Activated naive CD8-positive, alpha-beta T cell treated with anti-CD3 and anti-CD28 coated beads, Interleukin-2, amount 10 ng/mL, durations not matched to agents 7 days and 5 days (primary cell): ENCODE results near the gene ARL10. TPM values are rescaled to one million over a fixed set of nuclear protein-coding genes. Genes with fewer than 3 reads are reported as not detected.

ENCODE experiments used
- ATAC-seq: fragments of 150-1000 bp; cut with Tn5 transposase; one replicate; pipeline ENCODE4 v1.10.0; 2021; ENCODE audit warnings: low read depth, moderate library complexity
- POLR2A ChIA-PET: fragments of 350-600 bp; sonication (Branson Sonifier 250); formaldehyde crosslinking; loops from one replicate; lab custom pipeline; 2021; ENCODE audit warnings: antibody characterized with exemption; lab: Charles Lee
- DNase-seq: peaks from one replicate; pipeline ENCODE4 v3.0.0; 2021
- H3K27ac Mint-ChIP-seq: one replicate; pipeline ENCODE4 v1.8.0; 2022; ENCODE audit warnings: mild to moderate bottlenecking, mixed read lengths
- H3K27me3 Mint-ChIP-seq: one replicate; pipeline ENCODE4 v1.8.0; 2022; ENCODE audit warnings: mild to moderate bottlenecking, moderate library complexity, mixed read lengths
- H3K36me3 Mint-ChIP-seq: one replicate; pipeline ENCODE4 v1.8.0; 2021; ENCODE audit warnings: mild to moderate bottlenecking, mixed read lengths
- H3K4me1 Mint-ChIP-seq: one replicate; pipeline ENCODE4 v1.8.0; 2021; ENCODE audit warnings: mixed read lengths
- H3K4me3 Mint-ChIP-seq: one replicate; pipeline ENCODE4 v1.8.0; 2022; ENCODE audit warnings: mild to moderate bottlenecking, moderate library complexity, mixed read lengths
- H3K9me3 Mint-ChIP-seq: one replicate; pipeline ENCODE4 v1.8.0; 2021; ENCODE audit warnings: mixed read lengths
- total RNA-seq, 2 experiments: library from RNA; stranded (reverse); gene quantifications; one replicate each; pipeline ENCODE4 v1.2.3, GENCODE V29; 2021

ARL10 gene
- total RNA-seq, 2 experiments from 2014 or later, result 10.5 to 12.5 TPM

DNA sequence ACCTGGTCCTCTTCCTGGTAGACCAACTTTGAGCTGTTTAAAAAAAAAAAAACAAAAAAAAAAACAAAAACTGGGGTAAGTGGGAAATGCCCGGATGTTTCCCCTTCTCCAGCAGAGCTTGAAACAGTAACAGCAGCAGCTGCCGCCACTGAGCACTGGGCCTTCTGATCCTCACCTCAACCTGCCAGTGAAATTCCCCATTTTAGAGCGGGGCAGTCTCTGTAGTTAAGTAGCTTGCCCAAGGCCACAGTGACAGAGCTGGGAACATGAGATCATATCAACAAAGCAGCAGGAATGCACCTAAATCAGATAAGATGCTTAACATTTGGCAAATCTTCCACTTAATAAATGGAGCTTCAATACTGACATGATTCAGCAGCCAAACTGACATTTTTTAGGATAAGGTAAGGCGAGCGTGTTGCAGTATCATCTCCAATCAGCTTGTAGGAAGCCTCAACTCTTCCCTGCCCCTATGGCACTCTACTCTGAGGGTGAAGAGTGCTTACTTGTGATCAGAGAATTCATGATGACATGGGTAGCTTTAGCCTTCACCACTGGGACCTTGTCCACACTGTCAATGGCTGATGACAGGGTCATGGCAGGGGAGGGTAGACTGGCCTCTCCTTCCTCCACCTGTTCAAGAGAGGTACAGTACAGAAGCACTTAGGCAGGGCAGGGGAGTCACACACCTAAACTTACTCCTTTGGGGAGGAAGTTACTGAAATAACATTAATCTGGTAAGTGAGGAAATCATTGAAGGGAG is 13.0 kb upstream of the ARL10 start:
- Mint-ChIP-seq H3K36me3 (peaks cover 39% of the 10 kb centered on the region), H3K9me3 (no peaks in the 10 kb centered on the region), H3K4me1 (peaks cover 7% of the 10 kb centered on the region), H3K27me3 (no peaks in the 10 kb centered on the region), H3K4me3 (no peak overlapping the region), H3K27ac (no peak overlapping the region)
- DNase-seq (no peak), ATAC-seq (no peak)
- POLR2A ChIA-PET, result interaction anchor here (0.6 to 0.7 kb wide), 5 partner anchors 9 to 906 kb away, joined by 3 to 5 read pairs (median 3); partner anchors contain the start of gene KIAA1191

- Mint-ChIP-seq H3K36me3 (peaks cover 37% of the 10 kb centered on the region), H3K4me3 (no peak overlapping the region), H3K27me3 (no peaks in the 10 kb centered on the region), H3K4me1 (peaks cover 16% of the 10 kb centered on the region), H3K9me3 (no peaks in the 10 kb centered on the region), H3K27ac (no peak overlapping the region)
- DNase-seq (no peak), ATAC-seq (no peak)
- POLR2A ChIA-PET, result no interaction called here
Measured at GRCh38 chr5:176353533-176353932, 11.8 kb upstream of the ARL10 start.

- POLR2A ChIA-PET, result no interaction called here
- H3K4me1 Mint-ChIP-seq, result peaks cover 23% of the 10 kb centered on the region
- H3K4me3 Mint-ChIP-seq, result no peak overlapping the region
- H3K27me3 Mint-ChIP-seq, result no peaks in the 10 kb centered on the region
- H3K27ac Mint-ChIP-seq, result no peak overlapping the region
- DNase-seq (no peak), ATAC-seq (no peak)
- no peaks in the 10 kb centered on the region for H3K9me3 Mint-ChIP-seq
- peaks cover 26% of the 10 kb centered on the region for H3K36me3 Mint-ChIP-seq
Measured at GRCh38 chr5:176355400-176356178, 9.7 kb upstream of the ARL10 start.

DNA sequence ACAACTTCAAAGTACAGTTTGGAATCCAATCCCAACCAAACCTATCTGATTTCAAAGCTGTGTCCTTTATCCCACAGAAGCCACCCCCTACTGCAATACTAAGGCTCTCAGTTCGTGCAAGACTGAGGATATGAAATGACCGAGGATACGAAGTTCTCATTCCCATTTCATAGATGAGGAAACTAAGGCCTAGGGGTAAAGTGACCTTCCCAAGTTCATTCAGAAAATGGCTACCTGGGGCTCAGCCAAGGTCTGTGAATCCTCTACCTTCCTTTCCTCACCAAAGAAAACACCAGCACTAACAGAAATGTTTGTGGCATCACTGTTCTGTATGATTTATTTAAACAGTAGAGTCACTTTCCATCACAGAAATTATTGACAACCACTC is 9.1 kb upstream of the ARL10 start:
- Mint-ChIP-seq H3K36me3 (peaks cover 26% of the 10 kb centered on the region), H3K27ac (no peak overlapping the region), H3K27me3 (no peaks in the 10 kb centered on the region), H3K4me1 (peaks cover 23% of the 10 kb centered on the region), H3K4me3 (no peak overlapping the region), H3K9me3 (no peaks in the 10 kb centered on the region)
- DNase-seq, result no peak
- no peak for ATAC-seq
- POLR2A ChIA-PET, result no interaction called here

GRCh38 chr5:176359658-176360057 is 5.6 kb upstream of the ARL10 start:
- Mint-ChIP-seq H3K27me3 (no peaks in the 10 kb centered on the region), H3K9me3 (no peaks in the 10 kb centered on the region), H3K4me3 (peak overlapping the region; percentile 99), H3K4me1 (peaks cover 31% of the 10 kb centered on the region), H3K27ac (peak overlapping the region; percentile 10), H3K36me3 (peaks cover 20% of the 10 kb centered on the region)
- ATAC-seq, result no peak
- POLR2A ChIA-PET, result interaction anchor here (0.6 to 3.9 kb wide), 5 partner anchors 8 to 1373 kb away, joined by 3 to 36 read pairs (median 5); partner anchors contain the start of genes HIGD2A and NOP16
- DNase-seq, result no peak

DNA sequence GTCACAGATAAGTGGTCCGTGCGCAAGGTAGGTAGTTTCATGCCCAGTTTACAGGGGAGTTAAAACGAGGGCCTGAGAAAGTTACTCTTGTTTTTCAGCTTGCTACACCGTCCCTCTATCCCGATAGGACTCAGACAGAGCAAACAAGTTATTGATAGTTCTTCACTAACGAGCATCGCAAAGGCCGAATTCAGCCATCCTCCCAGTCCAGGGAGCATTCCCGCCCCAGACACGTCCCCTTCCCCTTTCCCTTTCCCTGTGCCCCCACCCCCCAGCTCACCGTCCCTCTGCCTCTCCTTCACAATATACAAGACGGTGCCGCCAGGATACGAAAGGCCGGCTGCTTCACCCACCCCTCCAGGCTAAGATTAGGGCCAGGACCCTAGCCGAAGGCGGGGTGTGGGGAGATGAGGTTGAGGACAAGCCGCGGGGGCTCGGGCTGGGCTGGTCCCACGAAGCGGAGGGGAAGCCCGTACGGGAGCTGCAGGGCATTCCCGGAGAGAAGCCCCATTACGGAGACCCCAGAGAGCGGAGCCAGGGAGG is 4.3 kb upstream of the ARL10 start:
- Mint-ChIP-seq H3K27ac (peak overlapping the region; percentile 96), H3K27me3 (no peaks in the 10 kb centered on the region), H3K4me1 (peaks cover 31% of the 10 kb centered on the region), H3K36me3 (peaks cover 18% of the 10 kb centered on the region), H3K4me3 (peak overlapping the region; percentile 99), H3K9me3 (no peaks in the 10 kb centered on the region)
- POLR2A ChIA-PET, result interaction anchor here (0.6 to 3.9 kb wide), 9 partner anchors 9 to 842 kb away, joined by 3 to 36 read pairs (median 5); partner anchors contain the start of genes HIGD2A, NOP16 and RNF44
- DNase-seq (no peak), ATAC-seq (no peak)

DNA sequence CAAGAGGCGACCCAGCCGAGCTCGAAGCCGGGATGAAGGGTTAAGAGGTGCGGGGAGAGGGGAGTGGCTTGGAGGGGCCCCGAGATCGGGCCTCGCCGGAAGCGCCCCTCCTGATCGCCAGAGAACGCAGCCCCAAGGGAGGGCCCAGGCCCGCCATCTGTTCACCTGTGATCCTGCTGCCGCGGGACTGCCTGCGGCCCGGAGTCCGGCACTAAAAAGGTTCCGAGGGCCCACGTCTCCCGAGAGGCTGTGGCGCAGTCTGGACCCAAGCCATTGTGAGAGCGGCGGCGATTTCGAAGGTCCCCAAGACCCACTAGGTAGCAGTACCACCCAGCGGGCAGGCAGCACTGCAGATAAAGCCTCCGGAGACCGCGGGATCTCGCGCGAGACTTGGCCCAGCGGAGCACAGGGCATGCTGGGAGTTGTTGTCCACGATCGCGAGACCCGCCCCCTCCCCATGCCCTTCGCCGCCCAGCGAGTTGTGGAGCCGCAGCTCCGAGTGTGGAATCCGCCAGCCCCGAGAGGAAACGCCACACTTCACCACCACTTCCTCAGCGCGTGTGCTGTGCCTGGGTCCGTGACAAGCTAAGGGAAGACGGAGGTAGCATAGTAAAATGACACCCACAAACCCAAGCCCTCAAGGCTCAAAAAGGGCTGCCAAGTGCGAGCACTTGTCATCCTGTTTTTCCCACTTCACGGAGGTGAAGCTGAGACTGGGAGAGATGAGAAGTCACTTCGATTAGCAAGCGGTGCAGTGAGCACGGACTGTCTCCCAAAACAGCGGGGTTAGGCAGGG is 3.7 kb upstream of the ARL10 start, which contains the start of gene KIAA1191:
Gene KIAA1191, minus strand, starts transcription at position 328 of the 796 bp plus-strand sequence. CDS start 2,256 bp downstream, outside the sequence.
- POLR2A ChIA-PET, result interaction anchor here (0.6 to 3.9 kb wide), 12 partner anchors 9 to 884 kb away, joined by 3 to 36 read pairs (median 4); partner anchors contain the start of genes HIGD2A, NOP16, RNF44 and SFXN1
- peak within 1 kb of the TSS; percentile 96 for H3K27ac Mint-ChIP-seq
- peaks cover 33% of the 10 kb centered on the region for H3K4me1 Mint-ChIP-seq
- H3K36me3 Mint-ChIP-seq, result peaks cover 16% of the 10 kb centered on the region
- ATAC-seq, result peak; percentile 87
- no peaks in the 10 kb centered on the region for H3K27me3 Mint-ChIP-seq
- DNase-seq, result peak; percentile 94
- H3K9me3 Mint-ChIP-seq, result no peaks in the 10 kb centered on the region
- H3K4me3 Mint-ChIP-seq, result peak within 1 kb of the TSS; percentile 99

- H3K4me3 Mint-ChIP-seq, result peak overlapping the region; percentile 99
- ATAC-seq (no peak), DNase-seq (no peak)
- H3K9me3 Mint-ChIP-seq, result no peaks in the 10 kb centered on the region
- POLR2A ChIA-PET, result interaction anchor here (0.9 to 3.9 kb wide), 6 partner anchors 10 to 884 kb away, joined by 3 to 36 read pairs (median 6); partner anchors contain the start of genes HIGD2A, NOP16, RNF44 and SFXN1
- peaks cover 34% of the 10 kb centered on the region for H3K4me1 Mint-ChIP-seq
- H3K27me3 Mint-ChIP-seq, result no peaks in the 10 kb centered on the region
- H3K36me3 Mint-ChIP-seq, result peaks cover 17% of the 10 kb centered on the region
- peak overlapping the region; percentile 96 for H3K27ac Mint-ChIP-seq
Measured at GRCh38 chr5:176362233-176362490, 3.1 kb upstream of the ARL10 start.

DNA sequence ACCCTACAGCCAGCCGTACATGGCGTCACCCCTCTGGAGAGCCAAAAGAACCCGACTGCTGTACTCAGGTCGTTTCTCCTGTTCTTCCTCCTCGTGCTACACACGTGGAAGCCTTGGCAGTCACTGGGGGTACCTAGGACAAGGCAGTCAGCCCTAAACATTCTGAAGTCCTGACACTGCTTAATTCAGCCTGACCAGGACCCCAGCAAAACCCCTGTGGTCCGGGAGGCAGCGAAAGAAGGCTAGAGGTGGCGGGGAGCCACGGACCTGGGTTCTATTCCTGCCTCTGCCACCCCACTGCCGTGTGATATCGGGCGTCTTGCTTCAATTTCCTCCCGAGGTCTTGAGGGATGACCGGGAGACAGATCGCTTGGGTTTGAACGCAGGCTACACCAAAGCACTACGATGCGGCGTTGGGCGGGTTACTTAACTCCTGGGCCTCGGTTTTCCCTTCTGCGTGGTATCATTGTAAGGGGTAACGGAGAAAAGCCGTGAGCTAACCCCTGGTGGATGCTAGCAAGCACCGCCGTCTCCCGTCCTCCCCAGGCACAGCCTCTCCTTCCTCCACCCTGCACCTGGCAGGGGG is 429 bp upstream of the ARL10 start:
- POLR2A ChIA-PET, result no interaction called here
- Mint-ChIP-seq H3K27me3 (no peaks in the 10 kb centered on the region), H3K27ac (peak overlapping the region; percentile 76), H3K4me3 (peak overlapping the region; percentile 79), H3K4me1 (peaks cover 28% of the 10 kb centered on the region), H3K9me3 (no peaks in the 10 kb centered on the region), H3K36me3 (peaks cover 6% of the 10 kb centered on the region)
- DNase-seq, result no peak
- no peak for ATAC-seq

- Mint-ChIP-seq H3K27me3 (no peaks in the 10 kb centered on the region), H3K36me3 (peaks cover 10% of the 10 kb centered on the region), H3K4me3 (peak overlapping the region; percentile 72), H3K9me3 (no peaks in the 10 kb centered on the region), H3K27ac (peak overlapping the region; percentile 31), H3K4me1 (peaks cover 26% of the 10 kb centered on the region)
- POLR2A ChIA-PET, result interaction anchor here (0.9 kb wide), 1 partner anchor 9 kb away, joined by 5 read pairs; no protein-coding TSS in a partner anchor
- ATAC-seq (no peak), DNase-seq (no peak)
Measured at GRCh38 chr5:176366232-176366894, 1.1 kb downstream of the ARL10 start.

DNA sequence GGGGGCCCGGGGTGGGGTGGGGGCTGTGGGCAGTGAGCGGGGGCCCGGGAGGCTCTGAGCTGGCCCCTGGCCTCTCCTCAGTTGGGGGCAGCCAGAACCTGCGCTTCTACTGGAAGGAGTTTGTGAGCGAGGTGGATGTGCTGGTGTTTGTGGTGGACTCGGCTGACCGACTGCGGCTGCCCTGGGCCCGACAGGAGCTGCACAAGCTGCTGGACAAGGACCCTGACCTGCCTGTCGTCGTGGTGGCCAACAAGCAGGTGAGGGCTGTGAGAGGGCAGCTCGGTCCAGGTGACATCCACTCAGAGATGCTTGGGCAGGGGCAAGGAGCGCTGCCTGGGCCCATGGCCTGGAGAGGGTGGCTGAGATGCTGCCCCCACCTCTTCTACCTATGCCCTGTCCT is 3.4 kb downstream of the ARL10 start:
- H3K4me3 Mint-ChIP-seq, result no peak overlapping the region
- POLR2A ChIA-PET, result interaction anchor here (0.8 kb wide), 1 partner anchor 9 kb away, joined by 3 read pairs; no protein-coding TSS in a partner anchor
- H3K36me3 Mint-ChIP-seq, result peaks cover 10% of the 10 kb centered on the region
- DNase-seq, result no peak
- no peaks in the 10 kb centered on the region for H3K9me3 Mint-ChIP-seq
- no peak for ATAC-seq
- H3K27ac Mint-ChIP-seq, result no peak overlapping the region
- peaks cover 14% of the 10 kb centered on the region for H3K4me1 Mint-ChIP-seq
- no peaks in the 10 kb centered on the region for H3K27me3 Mint-ChIP-seq
